Keratinocyte (primary cell): Measurements from ENCODE around the gene CCNB3.

ENCODE experiments used
- EZH2 ChIP-seq: IDR thresholded peaks from one replicate; pipeline ENCODE4 v1.6.1; 2012; ENCODE audit warnings: inconsistent platforms, mild to moderate bottlenecking, low read length, moderate library complexity
- TF ChIP-seq, protein P1 (sequence below), 3 experiments: IDR thresholded peaks in 1 of 3; conservative IDR thresholded peaks in 1 of 3; optimal IDR thresholded peaks in 1 of 3; 2 replicates in 2 of 3; 3 replicates in 1 of 3; pipeline versions ENCODE3 to v1.5.1; 2011; ENCODE audit warnings: low read length in 3 of 3, mild to moderate bottlenecking in 3 of 3, moderate library complexity in 2 of 3, control low read depth in 1 of 3, inconsistent platforms in 1 of 3; ENCODE audit not compliant: insufficient read depth in 2 of 3; ENCODE audit errors: extremely low read depth in 1 of 3

DNA sequence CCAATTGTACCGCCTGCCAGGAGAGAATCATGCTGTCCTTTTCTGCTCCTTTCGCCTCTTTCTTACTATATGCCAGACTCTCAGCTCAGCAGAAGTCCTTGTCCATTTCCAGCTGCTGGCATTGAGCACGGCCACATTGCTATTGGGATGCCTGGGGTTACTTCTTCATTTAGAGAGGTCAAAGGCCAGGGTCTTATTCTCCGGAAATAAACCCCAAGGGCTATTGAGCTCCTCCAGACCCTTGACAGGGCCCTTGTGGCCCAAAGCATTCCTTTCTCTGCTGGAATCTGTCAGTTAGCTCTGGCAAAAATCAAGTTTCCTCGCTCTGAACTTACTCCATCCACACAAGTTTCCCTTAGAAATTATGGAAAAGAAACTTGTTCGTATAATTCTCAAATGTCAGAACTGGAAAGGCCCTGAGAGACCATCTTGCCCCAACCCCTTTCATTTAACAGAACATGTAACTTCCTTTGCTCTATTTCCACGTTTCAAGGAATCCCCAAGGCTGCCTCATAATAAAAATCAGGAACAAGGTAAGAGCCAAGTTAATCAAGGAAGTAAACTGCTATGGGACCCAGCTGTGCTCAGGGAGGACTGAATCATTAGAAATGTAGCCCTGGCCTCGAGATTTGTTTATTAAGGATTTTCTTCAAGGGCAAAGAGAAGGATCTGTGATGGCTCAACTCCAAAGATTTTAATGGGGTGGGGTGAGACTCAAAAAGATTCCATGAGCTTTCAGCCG is 15.5 kb upstream of the CCNB3 start:
- TF ChIP-seq, protein P1, sequence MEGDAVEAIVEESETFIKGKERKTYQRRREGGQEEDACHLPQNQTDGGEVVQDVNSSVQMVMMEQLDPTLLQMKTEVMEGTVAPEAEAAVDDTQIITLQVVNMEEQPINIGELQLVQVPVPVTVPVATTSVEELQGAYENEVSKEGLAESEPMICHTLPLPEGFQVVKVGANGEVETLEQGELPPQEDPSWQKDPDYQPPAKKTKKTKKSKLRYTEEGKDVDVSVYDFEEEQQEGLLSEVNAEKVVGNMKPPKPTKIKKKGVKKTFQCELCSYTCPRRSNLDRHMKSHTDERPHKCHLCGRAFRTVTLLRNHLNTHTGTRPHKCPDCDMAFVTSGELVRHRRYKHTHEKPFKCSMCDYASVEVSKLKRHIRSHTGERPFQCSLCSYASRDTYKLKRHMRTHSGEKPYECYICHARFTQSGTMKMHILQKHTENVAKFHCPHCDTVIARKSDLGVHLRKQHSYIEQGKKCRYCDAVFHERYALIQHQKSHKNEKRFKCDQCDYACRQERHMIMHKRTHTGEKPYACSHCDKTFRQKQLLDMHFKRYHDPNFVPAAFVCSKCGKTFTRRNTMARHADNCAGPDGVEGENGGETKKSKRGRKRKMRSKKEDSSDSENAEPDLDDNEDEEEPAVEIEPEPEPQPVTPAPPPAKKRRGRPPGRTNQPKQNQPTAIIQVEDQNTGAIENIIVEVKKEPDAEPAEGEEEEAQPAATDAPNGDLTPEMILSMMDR (optimal IDR thresholded peaks at IDR 0.05 in 1 of 3, IDR thresholded peaks at IDR 0.05 in 1 of 3, conservative IDR thresholded peaks at IDR 0.05 in 1 of 3; ENCODE audit: extremely low read depth in 1 of 3, insufficient read depth in 2 of 3, low read length in 3 of 3), result no peak
- TF ChIP-seq EZH2, result no peak
